PC-3 (cell line): ENCODE measurements around the gene TFE3. TPM values are rescaled to one million over a fixed set of nuclear protein-coding genes. Genes with fewer than 3 reads are reported as not detected.

Experiments used
- ATAC-seq: fragments of 200-7000 bp; cut with Tn5 transposase; 2 replicates; pipeline ENCODE4 v1.9.1; 2020; ENCODE audit warnings: mild to moderate bottlenecking, moderate library complexity
- BruUV-seq: library from RNA; stranded (reverse); fragments of 400-500 nt; replicated peaks from 2 replicates; lab custom pipeline; 2021; lab: Mats Ljungman, UMichigan
- CTCF ChIA-PET: fragments of 300-600 bp; sonication (Branson Sonifier 250); formaldehyde crosslinking; loops from one replicate; lab custom pipeline; 2022; ENCODE audit warnings: antibody characterized with exemption; lab: Charles Lee
- POLR2A ChIA-PET: fragments of 300-600 bp; sonication (Branson Sonifier 250); formaldehyde crosslinking; loops from one replicate; lab custom pipeline; 2022; ENCODE audit warnings: antibody characterized with exemption; ENCODE audit not compliant: unreplicated experiment; lab: Charles Lee
- DNase-seq: peaks from one replicate; pipeline ENCODE4 v3.0.0-alpha.2; 2015
- H2AFZ ChIP-seq: fragments of 300-600 bp; sonication (generic); 2 replicates; pipeline ENCODE4 v1.6.0; 2016; ENCODE audit warnings: antibody characterized with exemption, low read length
- H3F3A ChIP-seq: fragments of 300-600 bp; sonication (generic); one replicate; pipeline ENCODE4 v1.6.0; 2017; ENCODE audit warnings: antibody characterized with exemption, low read length, control low read depth, mild to moderate bottlenecking; ENCODE audit not compliant: unreplicated experiment
- H3K27ac ChIP-seq: fragments of 300-600 bp; sonication (generic); 2 replicates; pipeline ENCODE4 v1.5.1; 2016; ENCODE audit warnings: mild to moderate bottlenecking, low read length
- H3K27me3 ChIP-seq: fragments of 300-600 bp; sonication (generic); 2 replicates; pipeline ENCODE4 v1.6.1; 2016; ENCODE audit warnings: low read length, mixed read lengths
- H3K36me3 ChIP-seq: fragments of 300-600 bp; sonication (generic); 2 replicates; pipeline ENCODE4 v1.6.1; 2016; ENCODE audit warnings: low read depth, mixed run types, low read length, mixed read lengths
- H3K4me1 ChIP-seq: fragments of 300-600 bp; sonication (generic); 2 replicates; pipeline ENCODE4 v1.5.1; 2016; ENCODE audit warnings: low read length; ENCODE audit not compliant: insufficient read depth
- H3K4me2 ChIP-seq: fragments of 300-600 bp; sonication (generic); 2 replicates; pipeline ENCODE4 v1.6.0; 2016; ENCODE audit warnings: low read length
- H3K4me3 ChIP-seq: fragments of 300-600 bp; sonication (generic); 2 replicates; pipeline ENCODE4 v1.5.1; 2016; ENCODE audit warnings: mild to moderate bottlenecking, low read length, mixed read lengths
- H3K79me2 ChIP-seq: fragments of 300-600 bp; sonication (generic); 2 replicates; pipeline ENCODE4 v1.6.1; 2017; ENCODE audit warnings: low read length, mixed read lengths
- H3K9ac ChIP-seq: fragments of 300-600 bp; sonication (generic); 2 replicates; pipeline ENCODE4 v1.6.0; 2016; ENCODE audit warnings: mild to moderate bottlenecking, low read length
- H3K9me2 ChIP-seq: fragments of 300-600 bp; sonication (generic); replicated peaks from 2 replicates; pipeline ENCODE4 v1.6.1; 2016; ENCODE audit warnings: mixed run types, low read length, mixed read lengths
- H3K9me3 ChIP-seq: fragments of 300-600 bp; sonication (generic); 2 replicates; pipeline ENCODE4 v1.6.1; 2016; ENCODE audit warnings: low read length, mixed read lengths
- H4K20me1 ChIP-seq: fragments of 300-600 bp; sonication (generic); 2 replicates; pipeline ENCODE4 v1.6.1; 2016; ENCODE audit warnings: low read length, mixed read lengths
- EZH2 ChIP-seq: fragments of 300-600 bp; sonication (generic); IDR thresholded peaks from one replicate; pipeline ENCODE4 v1.6.1; 2017; ENCODE audit warnings: antibody characterized with exemption, mild to moderate bottlenecking, low read length; ENCODE audit not compliant: unreplicated experiment
- EZH2phosphoT487 ChIP-seq: fragments of 300-600 bp; sonication (generic); IDR thresholded peaks from 2 replicates; pipeline ENCODE4 v1.6.1; 2018; ENCODE audit warnings: mild to moderate bottlenecking, antibody characterized with exemption, low read length, borderline replicate concordance
- intact Hi-C: fragments of 100-400 bp; cut with micrococcal nuclease; formaldehyde crosslinking; loops from 2 replicates; pipeline ENCODE4 v1.9.0; 2023
- total RNA-seq: library from RNA; depleted of rRNA; stranded (reverse); fragments of >200 nt; gene quantifications from 2 replicates; pipeline ENCODE4 v1.2.3, GENCODE V29; 2014
- TF ChIP-seq, protein P1 (sequence below): fragments of 300-600 bp; sonication (generic); conservative IDR thresholded peaks from 2 replicates; pipeline ENCODE4 v1.5.1; 2017; ENCODE audit warnings: antibody characterized with exemption, low read depth, mild to moderate bottlenecking, low read length

TFE3 gene
- total RNA-seq, 1 experiment from 2014 or later = 46.9 TPM

- peak; percentile 45 for ATAC-seq
- Histone ChIP-seq H2AFZ (peak overlapping the region; percentile 16; the same call in 1 of the 2 replicates), H3K36me3 (no peaks in the 10 kb centered on the region), H3K9me2 (no peaks in the 10 kb centered on the region), H3K79me2 (peaks cover 18% of the 10 kb centered on the region), H3K9ac (peak overlapping the region; percentile 56; the same call in 1 of the 2 replicates), H3K27me3 (no peaks in the 10 kb centered on the region), H3K9me3 (no peaks in the 10 kb centered on the region), H3K27ac (no peak overlapping the region), H3F3A (no peaks in the 10 kb centered on the region), H3K4me3 (peak overlapping the region; percentile 82), H3K4me1 (0 out of 2 replicates have a peak, but pooled peaks cover 4% of the 10 kb centered on the region), H3K4me2 (peak overlapping the region; percentile 89), H4K20me1 (no peaks in the 10 kb centered on the region)
- TF ChIP-seq, protein P1, sequence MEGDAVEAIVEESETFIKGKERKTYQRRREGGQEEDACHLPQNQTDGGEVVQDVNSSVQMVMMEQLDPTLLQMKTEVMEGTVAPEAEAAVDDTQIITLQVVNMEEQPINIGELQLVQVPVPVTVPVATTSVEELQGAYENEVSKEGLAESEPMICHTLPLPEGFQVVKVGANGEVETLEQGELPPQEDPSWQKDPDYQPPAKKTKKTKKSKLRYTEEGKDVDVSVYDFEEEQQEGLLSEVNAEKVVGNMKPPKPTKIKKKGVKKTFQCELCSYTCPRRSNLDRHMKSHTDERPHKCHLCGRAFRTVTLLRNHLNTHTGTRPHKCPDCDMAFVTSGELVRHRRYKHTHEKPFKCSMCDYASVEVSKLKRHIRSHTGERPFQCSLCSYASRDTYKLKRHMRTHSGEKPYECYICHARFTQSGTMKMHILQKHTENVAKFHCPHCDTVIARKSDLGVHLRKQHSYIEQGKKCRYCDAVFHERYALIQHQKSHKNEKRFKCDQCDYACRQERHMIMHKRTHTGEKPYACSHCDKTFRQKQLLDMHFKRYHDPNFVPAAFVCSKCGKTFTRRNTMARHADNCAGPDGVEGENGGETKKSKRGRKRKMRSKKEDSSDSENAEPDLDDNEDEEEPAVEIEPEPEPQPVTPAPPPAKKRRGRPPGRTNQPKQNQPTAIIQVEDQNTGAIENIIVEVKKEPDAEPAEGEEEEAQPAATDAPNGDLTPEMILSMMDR = no peak
- no peak for TF ChIP-seq EZH2phosphoT487
- TF ChIP-seq EZH2 = no peak
- no TSS peak for BruUV-seq
- peak; percentile 30 for DNase-seq
- intact Hi-C loops = no loop called here
- POLR2A ChIA-PET = no interaction called here
- CTCF ChIA-PET = no interaction called here
Measured at GRCh38 chrX:49059681-49060085, 16.5 kb upstream of the TFE3 start.

DNA sequence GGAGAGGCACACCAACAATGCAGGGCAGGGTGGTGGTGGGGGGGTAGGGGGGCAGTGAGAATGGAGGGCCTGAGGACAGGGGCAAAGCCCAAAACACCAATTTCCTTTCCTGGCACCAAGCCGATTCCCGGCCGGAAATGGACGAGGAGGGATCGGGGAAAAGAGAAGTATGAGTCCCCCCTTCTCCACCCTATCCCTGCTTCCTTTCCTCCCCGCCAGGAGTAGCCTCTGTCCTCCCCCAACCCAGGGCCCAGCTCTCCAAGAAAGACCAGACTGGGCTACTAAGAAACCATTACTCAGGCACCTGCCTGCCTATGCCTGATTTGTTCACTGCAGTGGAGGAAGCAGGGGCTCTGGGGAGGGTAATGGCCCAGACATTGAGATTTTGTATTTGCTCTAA lies 16.0 kb upstream of the TFE3 start:
- Histone ChIP-seq H3K9me2 (no peaks in the 10 kb centered on the region), H4K20me1 (no peaks in the 10 kb centered on the region), H3K36me3 (no peaks in the 10 kb centered on the region), H3K27ac (no peak overlapping the region), H2AFZ (peak overlapping the region; percentile 63; the same call in 1 of the 2 replicates), H3F3A (no peaks in the 10 kb centered on the region), H3K4me2 (peak overlapping the region; percentile 89), H3K9ac (peak overlapping the region; percentile 56), H3K4me1 (0 out of 2 replicates have a peak, but pooled peaks cover 4% of the 10 kb centered on the region), H3K27me3 (no peaks in the 10 kb centered on the region), H3K79me2 (peaks cover 18% of the 10 kb centered on the region), H3K4me3 (peak overlapping the region; percentile 82), H3K9me3 (no peaks in the 10 kb centered on the region)
- TSS peak; percentile 13 for BruUV-seq
- CTCF ChIA-PET = no interaction called here
- TF ChIP-seq, protein P1 = no peak
- TF ChIP-seq EZH2 (no peak), EZH2phosphoT487 (no peak)
- POLR2A ChIA-PET = no interaction called here
- intact Hi-C loops = no loop called here
- DNase-seq (no peak), ATAC-seq (peak; percentile 60)

DNA sequence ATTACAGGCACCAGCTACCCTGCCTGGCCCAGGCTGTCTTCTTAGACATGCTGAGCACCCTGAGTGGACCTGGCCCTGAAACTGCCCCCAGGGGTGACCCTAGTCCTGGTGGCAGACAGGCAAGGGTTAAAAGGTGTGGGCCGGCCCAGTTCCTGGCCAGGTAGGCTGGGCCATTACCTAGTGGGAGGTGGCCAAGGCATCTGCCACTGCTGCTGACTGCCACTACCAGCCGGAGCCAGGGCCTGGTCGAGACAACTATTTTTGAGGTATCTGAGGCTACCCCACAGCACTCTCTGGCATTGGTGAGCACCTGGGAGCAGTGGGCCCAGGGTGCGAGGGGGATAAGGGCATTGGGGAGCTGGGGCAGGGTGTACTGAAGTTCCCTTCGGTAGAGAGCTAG lies 15.6 kb upstream of the TFE3 start, which contains the start of gene CCDC120:
TSS of gene CCDC120 (plus strand) at position 206 of the 400 bp plus-strand sequence. CDS start 3,043 bp downstream, outside the sequence.
- peak; percentile 88 for ATAC-seq

More for the DNA sequence above, 15.6 kb upstream of the TFE3 start, which contains the start of gene CCDC120:
- H3K79me2 ChIP-seq = peaks cover 18% of the 10 kb centered on the region
- no peaks in the 10 kb centered on the region for H3K9me2 ChIP-seq
- H3K9ac ChIP-seq = peak within 1 kb of the TSS; percentile 56
- peak within 1 kb of the TSS; percentile 82 for H3K4me3 ChIP-seq
- peak; percentile 52 for DNase-seq
- BruUV-seq = no TSS peak
- H3K27me3 ChIP-seq = no peaks in the 10 kb centered on the region
- TF ChIP-seq EZH2phosphoT487 (no peak), EZH2 (no peak)
- TF ChIP-seq, protein P1 = no peak
- H3K4me1 ChIP-seq = 0 out of 2 replicates have a peak, but pooled peaks cover 4% of the 10 kb centered on the region
- H4K20me1 ChIP-seq = no peaks in the 10 kb centered on the region
- intact Hi-C loops = no loop called here
- peak within 1 kb of the TSS; percentile 63 for H2AFZ ChIP-seq
- ChIA-PET POLR2A (no interaction called here), CTCF (no interaction called here)
- H3K36me3 ChIP-seq = no peaks in the 10 kb centered on the region
- H3K27ac ChIP-seq = no peak within 1 kb of the TSS
- H3K4me2 ChIP-seq = peak within 1 kb of the TSS; percentile 89
- no peaks in the 10 kb centered on the region for H3K9me3 ChIP-seq
- H3F3A ChIP-seq = no peaks in the 10 kb centered on the region
